ENCODE measurements around the gene HIPK2.
"Not testable (repeated sequence)": the region's sequence is repeated elsewhere in the genome, so short reads cannot be mapped to it uniquely, and the experiment has no call there.

HIPK2 gene

DNA sequence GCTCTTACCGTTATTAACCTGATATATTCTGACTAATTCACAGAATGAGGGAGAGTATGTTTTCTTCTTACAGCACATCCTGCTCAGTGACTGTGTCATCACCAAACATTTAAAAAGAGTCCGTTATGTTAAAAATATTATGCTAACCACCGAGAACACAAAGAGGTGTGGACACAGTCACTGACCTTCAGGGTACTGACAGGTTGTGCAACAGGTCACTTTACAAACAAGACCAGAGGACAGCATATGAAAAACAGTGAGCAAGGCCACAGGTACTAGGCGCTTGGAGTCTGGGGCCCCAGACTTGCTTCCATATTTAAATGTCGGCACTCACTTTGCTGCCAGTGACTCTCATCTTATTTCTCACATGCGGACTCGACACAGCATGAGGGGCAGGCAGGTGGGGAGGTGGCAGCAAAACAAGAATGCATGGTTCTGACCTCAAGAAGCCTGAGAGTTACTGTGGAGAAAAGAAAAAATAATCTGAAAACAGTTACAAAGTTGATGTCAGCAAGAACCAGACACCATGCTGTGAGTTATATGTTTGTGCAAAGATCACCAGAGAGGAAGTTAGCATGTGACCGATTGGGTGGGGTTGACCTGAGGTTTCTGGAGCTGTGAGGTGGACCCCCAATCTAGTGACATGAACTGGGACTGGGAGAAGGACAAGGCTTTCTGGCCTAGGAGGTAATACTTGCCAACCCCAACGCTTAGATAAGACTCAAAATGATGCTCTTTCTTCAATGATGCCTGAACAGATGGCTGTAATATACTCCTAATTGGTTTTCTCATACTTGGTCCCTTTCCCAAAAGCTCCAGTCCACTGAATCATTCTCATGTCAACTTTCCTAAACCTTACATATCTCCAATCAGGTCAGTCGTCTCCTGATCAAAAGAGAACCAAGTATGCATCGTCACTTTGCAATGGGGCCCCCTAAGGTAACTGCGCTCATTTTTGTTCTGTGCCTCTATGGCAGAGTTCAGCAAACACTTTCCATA lies 102.4 kb downstream of the HIPK2 start:
- no peak for FAIRE-seq

DNA sequence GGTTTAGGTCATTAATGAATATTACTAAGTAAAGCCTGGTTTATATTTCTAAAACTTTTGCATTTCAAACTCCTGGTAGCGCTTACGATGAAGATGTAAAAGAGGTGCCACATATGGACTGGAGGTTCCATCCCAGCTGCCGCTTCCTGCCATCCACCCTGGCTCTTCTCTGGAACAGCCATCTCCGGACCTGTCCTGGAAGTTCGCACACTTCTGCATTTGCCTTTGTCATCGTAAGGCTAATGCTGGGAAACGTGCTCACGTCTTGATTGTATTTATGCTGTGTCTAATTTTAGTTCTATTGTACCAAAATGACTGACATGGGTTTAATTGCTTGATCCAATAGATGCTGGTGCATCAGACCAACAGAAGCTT lies 103.1 kb downstream of the HIPK2 start:
- DNase-seq (ENCODE audit: low spot score): no peak
- FAIRE-seq: no peak

More for the DNA sequence above, 102.4 kb downstream of the HIPK2 start:
- no peak for DNase-seq (ENCODE audit: low spot score)

DNA sequence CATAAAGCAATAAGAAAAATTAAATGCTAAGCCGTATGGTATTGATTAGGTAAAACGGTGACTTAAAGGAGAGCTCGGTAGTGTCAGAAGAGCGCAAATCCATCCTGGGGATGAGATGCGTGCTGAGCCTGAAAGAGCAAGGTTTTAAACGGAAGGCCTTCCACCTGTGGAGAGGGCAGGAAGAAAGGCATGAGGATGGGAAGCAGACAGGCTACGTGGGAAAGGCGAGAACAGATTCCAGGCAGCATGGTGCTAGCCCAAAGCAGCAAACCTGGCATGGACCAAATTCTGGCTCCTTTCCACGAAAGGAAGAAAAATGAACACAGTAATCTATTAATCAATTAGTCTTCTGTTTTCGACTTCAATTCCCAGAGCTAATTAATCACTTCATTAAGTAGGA lies 103.5 kb downstream of the HIPK2 start:
- DNase-seq (ENCODE audit: low spot score) (no peak), FAIRE-seq (no peak)

DNA sequence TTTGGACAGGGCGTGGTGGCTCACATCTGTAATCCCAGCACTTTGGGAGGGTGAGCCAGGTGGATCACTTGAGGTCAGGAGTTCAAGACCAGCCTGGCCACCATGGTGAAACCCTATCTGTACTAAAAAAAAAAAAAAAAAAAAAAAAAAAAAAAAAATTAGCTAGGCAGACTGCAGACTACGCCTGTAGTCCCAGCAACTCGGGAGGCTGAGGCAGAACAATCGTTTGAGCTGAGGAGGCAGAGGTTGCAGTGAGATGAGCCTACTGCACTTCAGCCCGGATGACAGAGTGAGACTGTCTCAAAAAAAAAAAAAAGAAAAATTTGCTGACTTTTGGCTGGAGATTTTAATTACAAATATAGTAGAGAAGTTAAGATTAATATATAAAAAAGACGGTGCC lies 104.0 kb downstream of the HIPK2 start:
- FAIRE-seq: no peak

DNA sequence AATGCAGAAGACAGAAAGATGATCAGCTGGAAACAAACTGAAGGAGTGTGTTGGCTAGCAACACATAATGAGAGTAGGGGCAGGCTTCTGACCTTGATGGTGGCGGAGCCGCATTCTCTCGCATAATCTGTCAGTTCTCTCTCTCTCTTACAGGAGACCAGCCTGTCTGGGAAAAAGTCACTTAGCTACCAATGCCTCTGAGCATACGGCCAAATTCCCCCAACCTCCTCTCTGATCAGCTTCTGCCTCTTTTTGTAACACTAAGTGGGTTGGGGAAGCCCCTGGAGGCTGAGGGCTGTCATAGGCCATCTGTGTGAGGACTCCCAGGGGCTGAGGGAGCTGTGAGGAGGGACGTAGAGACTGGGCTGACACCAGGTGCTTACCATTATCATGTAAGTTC lies 104.6 kb downstream of the HIPK2 start:
- DNase-seq (ENCODE audit: low spot score): peak; percentile 42
- FAIRE-seq: no peak

More for the DNA sequence above, 104.0 kb downstream of the HIPK2 start:
- DNase-seq (ENCODE audit: low spot score): no peak

DNA sequence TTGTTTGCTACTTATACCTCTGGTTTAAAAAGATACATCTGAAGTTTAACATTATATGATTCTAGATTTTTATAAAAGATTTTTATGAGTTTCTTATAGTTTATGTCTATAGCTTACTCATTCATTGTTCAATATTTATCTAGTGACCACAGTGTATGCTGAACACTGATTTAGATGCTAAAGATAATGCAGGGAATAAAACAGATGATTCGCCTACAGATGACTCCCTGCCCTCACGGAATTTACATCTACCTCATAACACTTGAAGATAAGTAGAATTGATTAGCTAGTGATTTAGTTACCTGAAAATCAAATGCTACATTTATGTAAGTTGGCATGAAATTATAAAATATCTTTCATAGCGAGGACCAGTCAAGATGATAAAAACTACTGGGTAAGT lies 105.8 kb downstream of the HIPK2 start:
- DNase-seq (ENCODE audit: low spot score) (no peak), FAIRE-seq (peak; percentile 52)

DNA sequence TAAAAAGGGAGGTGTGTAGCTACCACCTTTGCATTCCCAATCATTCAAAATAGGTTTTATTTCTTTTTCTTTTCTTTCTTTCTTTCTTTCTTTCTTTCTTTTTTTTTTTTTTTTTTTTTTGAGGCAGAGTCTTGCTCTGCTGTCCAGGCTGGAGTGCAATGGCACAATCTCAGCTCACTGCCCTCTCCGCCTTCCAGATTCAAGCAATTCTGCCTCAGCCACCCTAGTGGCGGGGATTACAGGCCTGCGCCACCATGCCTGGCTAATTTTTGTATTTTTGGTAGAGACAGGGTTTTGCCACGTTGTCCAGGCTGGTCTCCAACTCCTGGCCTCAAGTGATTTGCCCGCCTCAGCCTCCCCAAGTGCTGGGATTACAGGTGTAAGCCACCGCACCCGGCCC lies 107.1 kb downstream of the HIPK2 start:
- not testable (repeated sequence) for DNase-seq (ENCODE audit: low spot score); FAIRE-seq

DNA sequence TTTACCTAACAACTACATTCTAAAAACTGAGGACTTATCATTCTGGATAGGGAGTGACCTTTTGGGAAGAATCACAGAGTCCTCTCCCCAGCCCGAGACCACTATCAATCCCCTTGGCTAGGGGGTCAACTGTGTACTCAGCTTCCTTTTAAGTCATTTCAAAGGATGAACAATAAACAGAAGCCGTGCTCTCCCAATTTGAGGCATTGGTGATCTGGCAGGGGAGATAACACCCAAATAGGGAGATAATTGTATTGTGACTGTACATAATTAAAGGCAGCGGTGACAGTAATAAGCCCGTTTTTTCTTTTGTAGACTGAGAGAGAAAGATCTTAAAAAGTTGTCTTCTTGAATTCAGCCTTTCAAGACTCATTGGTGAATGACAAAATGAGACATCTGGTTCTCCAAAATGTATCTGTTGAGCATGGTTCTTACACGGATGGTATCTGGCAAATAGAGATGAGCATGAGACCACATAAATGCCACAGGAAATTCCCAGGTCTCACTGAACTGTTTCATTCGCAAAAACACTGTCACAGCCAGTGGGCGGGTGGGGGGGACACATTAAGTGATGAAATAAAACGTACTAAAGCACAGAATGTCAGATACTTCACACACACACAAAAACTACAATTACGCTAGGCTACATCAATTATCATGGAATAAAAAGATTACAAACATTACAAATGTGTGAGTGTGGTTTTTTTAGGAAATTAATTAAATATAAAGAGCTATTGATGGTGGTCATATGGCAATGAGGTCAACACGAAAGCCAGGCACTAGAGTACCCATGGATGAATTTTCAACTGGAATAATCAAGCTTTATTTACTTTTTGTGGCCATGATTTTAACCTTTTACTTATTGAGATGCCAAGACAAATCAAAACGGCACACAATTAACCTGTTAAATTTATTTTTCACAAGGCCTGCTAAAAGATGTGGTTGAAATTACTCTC lies 108.4 kb downstream of the HIPK2 start:
- FAIRE-seq (no peak), DNase-seq (ENCODE audit: low spot score) (peak; percentile 48)

DNA sequence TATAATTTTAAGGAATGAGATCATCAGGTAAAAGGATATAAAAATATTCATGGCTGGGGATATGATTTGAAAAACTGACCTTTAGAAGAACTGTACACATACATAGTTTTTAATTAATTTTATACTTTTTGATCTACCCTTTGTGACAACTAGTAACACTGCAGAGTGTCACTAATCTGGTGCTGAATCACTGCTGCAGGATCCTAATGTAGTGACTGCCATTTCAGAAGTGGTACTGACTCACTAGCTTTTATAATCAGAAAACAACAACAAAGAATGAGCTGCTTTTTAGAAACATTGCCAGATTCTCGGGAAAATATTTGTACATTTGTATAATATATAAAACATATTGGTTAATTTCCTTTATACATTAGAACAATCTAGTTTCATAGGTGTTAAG lies 110.4 kb downstream of the HIPK2 start:
- FAIRE-seq (peak; percentile 60), DNase-seq (ENCODE audit: low spot score) (no peak)

DNA sequence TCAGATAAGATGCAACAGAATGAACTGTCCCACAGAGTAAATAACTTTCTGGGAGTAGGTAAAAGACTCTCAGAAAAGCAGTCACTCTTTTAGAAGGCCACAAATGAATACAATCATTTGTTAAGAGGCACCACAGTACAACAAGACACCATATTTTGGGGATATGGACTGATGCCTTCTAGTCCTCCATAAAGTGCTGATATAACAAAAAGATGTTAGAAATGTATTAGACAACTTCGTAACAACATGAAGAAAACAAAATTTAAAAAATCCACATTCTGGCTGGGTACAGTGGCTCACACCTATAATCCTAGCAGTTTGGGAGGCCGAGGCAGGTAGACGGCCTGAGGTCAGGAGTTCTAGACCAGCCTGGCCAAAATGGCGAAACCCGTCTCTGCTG lies 111.3 kb downstream of the HIPK2 start:
- FAIRE-seq (no peak), DNase-seq (ENCODE audit: low spot score) (no peak)

DNA sequence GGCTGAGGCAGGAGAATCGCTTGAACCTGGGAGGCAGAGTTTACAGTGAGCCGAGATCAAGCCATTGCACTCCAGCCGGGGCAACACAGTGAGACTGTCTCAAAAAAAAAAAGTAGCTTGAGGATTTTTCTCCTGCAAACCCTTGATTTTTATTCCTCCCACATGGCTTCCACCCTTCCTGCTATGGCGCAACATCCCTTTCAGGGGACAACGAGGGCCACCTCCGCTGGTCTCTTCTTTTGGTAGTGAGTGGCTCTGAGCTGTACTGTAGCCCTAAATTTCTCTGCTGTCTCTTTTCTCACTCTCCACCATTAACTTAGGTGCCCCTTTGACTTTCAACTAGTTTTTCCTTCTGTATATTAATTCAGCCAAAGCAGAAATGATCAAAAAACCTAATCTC lies 113.4 kb downstream of the HIPK2 start:
- DNase-seq (ENCODE audit: low spot score): no peak
- no peak for FAIRE-seq

DNA sequence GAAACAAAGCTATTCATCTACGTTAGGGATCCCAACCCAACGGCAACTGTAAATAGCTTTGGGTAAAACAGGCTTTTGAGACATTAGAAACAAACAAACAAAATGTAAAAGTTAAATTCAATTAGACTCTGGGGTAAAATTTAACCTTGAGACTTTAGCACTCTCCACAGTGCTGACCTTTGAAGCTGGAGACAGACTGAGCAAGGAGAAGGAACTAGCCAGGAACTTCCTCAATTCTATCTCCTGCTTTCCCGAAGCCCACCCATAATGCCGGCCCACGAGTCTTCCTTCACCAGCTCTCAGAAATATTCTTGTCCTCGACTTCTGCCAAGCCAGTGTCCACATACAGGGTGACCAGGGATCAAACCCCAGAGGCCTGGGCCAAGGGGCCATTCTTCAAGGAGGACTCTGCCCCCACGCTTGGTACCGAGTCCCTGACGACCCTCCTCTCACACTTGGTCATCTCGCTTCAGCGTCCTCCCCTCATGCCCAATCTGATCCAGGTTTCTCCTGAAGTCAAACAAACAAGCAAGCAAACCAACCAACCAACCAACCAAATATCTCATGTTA lies 114.1 kb downstream of the HIPK2 start:
- DNase-seq (ENCODE audit: low spot score) (no peak), FAIRE-seq (no peak)

DNA sequence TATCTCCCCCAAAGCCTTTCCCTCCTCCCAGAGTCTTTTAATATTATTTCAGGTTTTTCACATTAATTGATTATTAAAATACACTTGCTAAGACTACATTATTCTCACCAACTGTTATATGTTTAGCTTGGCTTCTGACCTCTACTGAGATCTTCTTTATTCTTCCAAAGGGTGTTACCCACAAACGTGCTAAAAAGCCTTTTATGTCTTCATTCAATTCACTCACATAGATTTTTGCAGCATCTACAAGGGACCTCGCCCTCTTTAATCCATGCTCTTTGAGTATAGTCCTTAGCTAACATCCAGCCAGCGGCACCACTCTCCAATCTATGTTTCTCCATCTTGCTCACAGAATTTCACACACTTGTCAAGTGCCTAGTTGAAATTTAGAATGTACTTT lies 115.9 kb downstream of the HIPK2 start:
- DNase-seq (ENCODE audit: low spot score) (no peak), FAIRE-seq (no peak)

DNA sequence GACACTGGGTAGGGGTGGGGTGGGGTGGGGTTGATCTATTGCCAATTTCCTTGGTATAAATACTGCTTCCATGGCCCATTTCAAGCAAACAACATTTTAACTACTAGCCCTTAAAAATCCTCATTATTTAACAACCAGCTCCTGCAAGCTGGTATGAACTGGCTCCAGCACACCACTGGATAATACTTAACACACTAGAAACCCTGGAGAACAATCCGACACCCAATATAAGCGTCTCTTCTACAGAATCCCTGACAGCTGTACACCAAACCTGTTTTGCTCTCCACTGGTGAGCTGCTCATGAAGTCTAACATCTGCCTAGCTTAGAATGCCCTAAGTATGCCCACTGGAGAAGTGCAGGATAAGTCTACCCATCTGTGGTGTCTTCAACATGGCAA lies 116.8 kb downstream of the HIPK2 start:
- no peak for FAIRE-seq
- no peak for DNase-seq (ENCODE audit: low spot score)

DNA sequence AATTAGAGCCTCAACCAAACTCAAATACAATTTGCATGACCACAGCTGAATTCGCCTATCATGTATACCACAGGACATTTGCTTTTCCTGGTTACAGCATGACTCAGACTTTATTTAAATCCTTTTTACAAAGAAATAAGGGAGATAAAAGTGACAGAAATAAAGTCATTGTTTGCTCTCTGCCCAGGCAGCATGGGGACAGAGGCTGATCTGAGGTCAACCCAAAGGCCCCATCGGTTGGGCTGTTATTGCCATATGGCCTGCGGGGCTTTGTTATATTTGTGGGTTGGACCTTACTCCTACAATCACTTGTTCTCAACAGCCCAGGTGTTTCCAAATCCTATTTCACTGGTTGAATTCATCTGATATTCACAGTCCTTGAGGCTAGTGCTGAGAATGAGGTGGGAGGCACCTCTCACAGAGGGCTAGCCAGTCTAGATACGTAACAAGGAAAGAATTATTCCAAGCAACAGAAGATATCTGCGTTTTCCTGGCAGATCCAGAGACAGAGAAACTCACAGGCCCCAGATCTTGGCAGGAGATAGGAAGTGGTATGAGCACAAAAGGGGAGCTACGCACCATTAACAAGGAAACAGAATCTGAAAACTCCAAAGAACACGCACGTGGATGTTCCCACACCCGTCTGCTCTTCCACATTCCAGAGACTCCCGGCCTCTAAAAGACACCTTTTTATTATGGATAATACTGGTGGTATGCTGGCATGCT lies 117.3 kb downstream of the HIPK2 start:
- no peak for DNase-seq (ENCODE audit: low spot score)
- FAIRE-seq: no peak

DNA sequence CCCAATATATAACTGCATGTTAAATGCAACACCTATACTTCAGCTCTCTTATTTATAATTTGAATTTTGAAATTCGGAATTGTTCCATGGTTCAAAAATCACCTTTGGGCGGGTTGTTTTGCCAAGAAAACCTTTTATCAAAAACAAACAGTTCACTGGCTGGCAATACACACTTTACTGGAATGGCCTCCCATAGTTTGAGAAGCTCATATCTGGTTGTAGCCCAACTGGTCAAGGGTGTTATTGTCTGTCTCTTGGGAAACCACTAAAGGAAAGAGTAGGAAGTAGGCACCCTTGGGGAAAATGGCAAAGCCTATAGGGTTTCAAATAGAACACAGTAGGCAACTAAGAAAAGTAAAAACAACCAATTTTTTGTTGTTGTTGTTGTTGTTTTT lies 117.9 kb downstream of the HIPK2 start:
- DNase-seq (ENCODE audit: low spot score) (no peak), FAIRE-seq (no peak)

DNA sequence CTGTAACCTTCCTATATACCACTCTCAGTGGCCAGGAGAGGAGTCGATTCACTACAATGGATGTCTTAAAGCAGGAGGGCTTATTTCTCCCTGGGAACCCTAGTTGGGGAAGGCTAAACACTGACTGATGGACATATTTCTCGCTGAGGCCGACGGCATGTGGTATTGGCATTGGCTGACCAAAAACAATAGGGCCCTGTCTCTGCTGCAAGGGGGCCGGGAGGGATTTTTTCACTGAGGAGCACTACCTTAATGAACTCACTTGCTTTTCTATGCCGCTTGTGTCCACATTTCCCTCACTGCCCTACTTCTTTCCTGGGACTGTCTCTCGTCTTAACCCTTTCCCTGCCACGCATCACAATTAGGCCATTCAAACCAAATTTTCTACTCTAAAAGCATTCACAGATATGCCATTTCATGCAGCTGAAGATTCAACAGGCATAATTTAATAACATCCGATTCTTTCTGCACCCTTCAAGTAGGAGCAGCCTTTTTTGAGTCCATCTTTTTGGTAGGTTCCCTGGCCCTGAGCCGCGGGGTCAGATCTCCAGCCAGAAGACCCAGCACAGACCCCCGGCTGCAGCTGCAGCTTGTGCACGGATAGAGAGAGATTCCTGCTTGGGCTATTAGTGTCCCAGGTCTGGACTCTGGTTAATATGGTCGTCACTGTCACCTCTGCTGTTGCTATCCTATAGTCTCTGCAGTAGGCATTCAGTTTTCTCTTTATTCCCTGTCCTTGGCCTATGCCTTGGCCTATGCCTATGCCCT lies 118.7 kb downstream of the HIPK2 start:
- no peak for FAIRE-seq
- no peak for DNase-seq (ENCODE audit: low spot score)

DNA sequence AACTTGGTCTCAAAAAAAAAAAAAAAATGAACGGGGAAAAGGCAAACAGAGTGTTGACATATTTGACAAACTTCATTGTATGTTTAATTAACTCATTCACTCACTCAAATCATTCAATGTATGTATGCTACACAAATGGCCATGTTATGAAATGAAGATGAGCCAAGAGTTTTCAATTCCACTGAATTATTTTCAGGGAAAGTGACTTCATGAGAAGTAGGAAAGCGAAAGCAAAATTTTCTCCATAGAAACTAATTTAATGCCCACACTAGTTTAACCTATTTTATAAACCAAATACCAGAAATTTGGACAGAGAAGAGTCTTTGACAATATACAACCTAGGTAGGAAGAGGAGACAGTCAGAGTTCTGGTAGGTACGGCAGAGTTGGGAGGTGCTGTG lies 119.5 kb downstream of the HIPK2 start:
- DNase-seq (ENCODE audit: low spot score): no peak
- no peak for FAIRE-seq

DNA sequence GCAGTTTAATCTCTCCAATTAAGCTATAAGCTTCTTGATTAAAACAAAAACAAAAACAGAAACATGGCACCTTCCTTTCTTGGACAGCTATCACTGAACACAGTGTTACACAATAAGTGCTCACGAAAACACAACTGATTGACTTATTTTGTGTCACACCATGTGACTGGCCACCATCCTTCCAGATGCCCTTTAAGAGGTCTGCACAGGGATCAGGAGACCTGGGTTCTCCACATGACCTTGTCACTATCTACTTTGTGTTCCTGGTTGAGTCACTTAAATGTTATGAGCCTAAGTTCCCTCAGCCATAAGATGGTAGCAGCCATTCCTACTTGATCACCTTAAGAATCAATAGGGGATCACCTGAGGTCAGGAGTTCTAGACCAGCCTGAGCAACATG lies 120.1 kb downstream of the HIPK2 start:
- DNase-seq (ENCODE audit: low spot score): no peak

DNA sequence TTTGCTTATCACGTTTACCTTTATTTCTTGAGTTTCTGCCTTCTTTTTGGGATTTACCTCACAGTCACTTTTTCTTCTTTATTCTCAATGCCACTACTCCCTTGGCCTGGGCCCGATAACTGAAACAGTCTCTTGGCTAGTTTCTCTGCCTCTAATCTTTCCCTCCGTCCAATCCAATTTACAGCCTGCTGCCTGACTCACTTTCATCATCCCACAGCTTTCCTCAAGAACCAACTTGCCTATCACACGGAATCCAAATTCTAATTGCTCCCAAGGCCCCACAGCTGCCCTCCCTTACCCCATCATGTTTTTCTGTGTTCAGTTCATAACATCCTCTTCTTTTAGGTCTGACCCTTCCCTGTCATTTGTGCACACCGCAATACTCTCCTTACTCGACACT lies 121.4 kb downstream of the HIPK2 start:
- DNase-seq (ENCODE audit: low spot score) (no peak), FAIRE-seq (no peak)

More for the DNA sequence above, 120.1 kb downstream of the HIPK2 start:
- no peak for FAIRE-seq
